MCF 10A (cell line): Measurements from ENCODE around the gene IRF2BP1. TPM values are rescaled to one million over a fixed set of nuclear protein-coding genes. Genes with fewer than 3 reads are reported as not detected.

Source experiments
- BruUV-seq: library from RNA; stranded (reverse); fragments of 400-500 nt; replicated peaks from 2 replicates; lab custom pipeline; 2021; lab: Mats Ljungman, UMichigan
- CTCF ChIA-PET: fragments of 300-600 bp; sonication (Branson Sonifier 250); formaldehyde crosslinking; extraction: SDS; loops from one replicate; lab custom pipeline; 2021; ENCODE audit warnings: antibody characterized with exemption, inconsistent platforms; lab: Yijun Ruan, JAX
- POLR2A ChIA-PET: fragments of 300-600, 350-650 bp; sonication (Branson Sonifier 250); formaldehyde crosslinking; extraction: SDS; loops from one replicate; lab custom pipeline; 2020; ENCODE audit warnings: antibody characterized with exemption, inconsistent platforms; lab: Yijun Ruan, JAX
- DNase-seq: peaks from one replicate; pipeline ENCODE4 v3.0.0-alpha.2; 2018; ENCODE audit not compliant: unreplicated experiment
- H3K27ac Mint-ChIP-seq: one replicate; pipeline ENCODE4 v1.8.0; 2022; ENCODE audit warnings: mild to moderate bottlenecking, low read depth, mixed read lengths; ENCODE audit not compliant: unreplicated experiment
- H3K27me3 Mint-ChIP-seq: one replicate; pipeline ENCODE4 v1.8.0; 2022; ENCODE audit warnings: mixed read lengths; ENCODE audit not compliant: insufficient read depth, unreplicated experiment
- H3K36me3 Mint-ChIP-seq: one replicate; pipeline ENCODE4 v1.8.0; 2022; ENCODE audit warnings: mild to moderate bottlenecking, moderate library complexity, mixed read lengths; ENCODE audit not compliant: insufficient read depth, unreplicated experiment
- H3K4me1 Mint-ChIP-seq: one replicate; pipeline ENCODE4 v1.8.0; 2022; ENCODE audit warnings: mixed read lengths; ENCODE audit not compliant: insufficient read depth, unreplicated experiment
- H3K4me3 Mint-ChIP-seq: one replicate; pipeline ENCODE4 v1.8.0; 2022; ENCODE audit warnings: mild to moderate bottlenecking, moderate library complexity, mixed read lengths; ENCODE audit not compliant: unreplicated experiment
- H3K9me3 Mint-ChIP-seq: one replicate; pipeline ENCODE4 v1.8.0; 2022; ENCODE audit warnings: mixed read lengths; ENCODE audit not compliant: unreplicated experiment
- intact Hi-C: fragments of 100-400 bp; cut with micrococcal nuclease; formaldehyde crosslinking; loops from 2 replicates; pipeline ENCODE4 v1.14.1; 2022
- total RNA-seq: library from RNA; stranded (reverse); gene quantifications from 2 replicates; pipeline ENCODE4 v1.2.3, GENCODE V29; 2022
- TF ChIP-seq, protein P1 (sequence below): fragments of 200-600 bp; IDR thresholded peaks from one replicate; pipeline ENCODE4 v1.8.0; 2022; ENCODE audit warnings: antibody characterized with exemption, mild to moderate bottlenecking; ENCODE audit not compliant: unreplicated experiment

Gene IRF2BP1
- total RNA-seq, 1 experiment from 2014 or later, result 18.1 TPM

DNA sequence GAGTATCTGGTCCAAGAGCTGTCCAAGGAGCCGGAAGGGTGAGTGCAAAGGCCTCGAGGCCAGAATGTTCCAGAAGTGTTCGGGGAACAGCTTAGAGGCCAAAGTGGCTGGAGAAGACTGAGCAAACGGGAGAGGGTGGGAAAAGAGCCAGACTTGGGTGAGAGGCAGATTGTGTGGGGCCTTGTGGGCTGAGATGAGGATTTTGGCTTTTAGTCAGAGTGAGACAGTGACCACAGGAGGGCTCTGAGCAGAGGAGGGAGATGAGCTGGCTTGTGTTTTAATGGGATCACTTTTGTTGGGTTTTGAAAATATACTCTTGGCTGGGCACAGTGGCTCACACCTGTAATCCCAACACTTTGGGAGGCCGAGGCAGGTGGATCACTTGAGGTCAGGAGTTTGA lies 23.0 kb upstream of the IRF2BP1 start:
- H3K9me3 Mint-ChIP-seq, result no peaks in the 10 kb centered on the region
- BruUV-seq, result no TSS peak
- POLR2A ChIA-PET, result no interaction called here
- H3K27ac Mint-ChIP-seq, result no peak overlapping the region
- DNase-seq, result no peak
- no peaks in the 10 kb centered on the region for H3K36me3 Mint-ChIP-seq
- no peaks in the 10 kb centered on the region for H3K27me3 Mint-ChIP-seq
- CTCF ChIA-PET, result interaction anchor here (0.6 kb wide), 1 partner anchor 44 kb away, joined by 3 read pairs; no protein-coding TSS in a partner anchor
- TF ChIP-seq, protein P1, sequence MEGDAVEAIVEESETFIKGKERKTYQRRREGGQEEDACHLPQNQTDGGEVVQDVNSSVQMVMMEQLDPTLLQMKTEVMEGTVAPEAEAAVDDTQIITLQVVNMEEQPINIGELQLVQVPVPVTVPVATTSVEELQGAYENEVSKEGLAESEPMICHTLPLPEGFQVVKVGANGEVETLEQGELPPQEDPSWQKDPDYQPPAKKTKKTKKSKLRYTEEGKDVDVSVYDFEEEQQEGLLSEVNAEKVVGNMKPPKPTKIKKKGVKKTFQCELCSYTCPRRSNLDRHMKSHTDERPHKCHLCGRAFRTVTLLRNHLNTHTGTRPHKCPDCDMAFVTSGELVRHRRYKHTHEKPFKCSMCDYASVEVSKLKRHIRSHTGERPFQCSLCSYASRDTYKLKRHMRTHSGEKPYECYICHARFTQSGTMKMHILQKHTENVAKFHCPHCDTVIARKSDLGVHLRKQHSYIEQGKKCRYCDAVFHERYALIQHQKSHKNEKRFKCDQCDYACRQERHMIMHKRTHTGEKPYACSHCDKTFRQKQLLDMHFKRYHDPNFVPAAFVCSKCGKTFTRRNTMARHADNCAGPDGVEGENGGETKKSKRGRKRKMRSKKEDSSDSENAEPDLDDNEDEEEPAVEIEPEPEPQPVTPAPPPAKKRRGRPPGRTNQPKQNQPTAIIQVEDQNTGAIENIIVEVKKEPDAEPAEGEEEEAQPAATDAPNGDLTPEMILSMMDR, result no peak
- intact Hi-C loops, result no loop called here
- no peaks in the 10 kb centered on the region for H3K4me1 Mint-ChIP-seq
- H3K4me3 Mint-ChIP-seq, result no peak overlapping the region

DNA sequence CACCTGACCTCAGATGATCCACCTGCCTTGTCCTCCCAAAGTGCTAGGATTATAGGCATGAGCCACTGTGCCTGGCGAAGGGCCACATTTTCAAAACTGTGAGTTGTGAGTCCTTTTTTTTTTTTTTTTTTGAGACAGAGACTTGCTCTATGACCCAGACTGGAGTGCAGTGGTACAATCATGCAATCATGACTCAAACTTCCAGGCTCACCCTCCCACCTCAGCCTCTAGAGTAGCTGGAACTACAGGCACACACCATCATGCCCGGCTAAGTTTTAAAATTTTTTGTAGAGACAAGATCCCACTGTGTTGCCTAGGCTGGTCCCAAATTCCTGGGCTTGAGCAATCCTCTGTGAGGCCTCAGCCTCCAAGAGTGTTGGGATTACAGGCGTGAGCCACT lies 20.3 kb upstream of the IRF2BP1 start:
- TF ChIP-seq, protein P1, result no peak
- Mint-ChIP-seq H3K27ac (no peak overlapping the region), H3K36me3 (no peaks in the 10 kb centered on the region), H3K9me3 (no peaks in the 10 kb centered on the region), H3K4me1 (no peaks in the 10 kb centered on the region), H3K27me3 (no peaks in the 10 kb centered on the region), H3K4me3 (no peak overlapping the region)
- ChIA-PET CTCF (no interaction called here), POLR2A (no interaction called here)
- intact Hi-C loops, result no loop called here
- DNase-seq, result peak; percentile 50
- no TSS peak for BruUV-seq

DNA sequence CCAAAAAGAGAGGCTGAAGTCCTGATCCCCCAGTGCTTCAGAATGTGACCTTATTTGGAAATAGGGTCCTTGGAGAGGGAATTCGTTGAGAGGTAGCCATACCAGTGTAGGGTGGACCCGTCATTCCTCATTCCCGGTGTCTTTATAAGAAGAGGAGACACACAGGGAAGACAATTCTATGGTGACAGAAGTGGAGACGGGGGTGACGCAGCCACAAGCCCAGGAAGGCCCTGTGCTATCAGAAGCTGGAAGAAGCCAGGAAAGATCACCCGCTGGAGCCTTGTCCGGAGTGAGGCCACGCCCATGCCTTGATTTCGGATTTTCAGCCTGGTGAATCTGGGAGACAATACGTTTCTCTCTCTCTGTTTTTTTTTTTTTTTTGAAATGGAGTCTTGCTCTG lies 19.1 kb upstream of the IRF2BP1 start:
- no peak overlapping the region for H3K27ac Mint-ChIP-seq
- H3K36me3 Mint-ChIP-seq, result peaks cover 10% of the 10 kb centered on the region
- POLR2A ChIA-PET, result no interaction called here
- peaks cover 4% of the 10 kb centered on the region for H3K4me1 Mint-ChIP-seq
- DNase-seq, result no peak
- H3K27me3 Mint-ChIP-seq, result no peaks in the 10 kb centered on the region
- TF ChIP-seq, protein P1, result no peak
- no peaks in the 10 kb centered on the region for H3K9me3 Mint-ChIP-seq
- CTCF ChIA-PET, result interaction anchor here (0.6 kb wide), 1 partner anchor 20 kb away, joined by 3 read pairs; no protein-coding TSS in a partner anchor
- intact Hi-C loops, result no loop called here
- no peak overlapping the region for H3K4me3 Mint-ChIP-seq
- no TSS peak for BruUV-seq

DNA sequence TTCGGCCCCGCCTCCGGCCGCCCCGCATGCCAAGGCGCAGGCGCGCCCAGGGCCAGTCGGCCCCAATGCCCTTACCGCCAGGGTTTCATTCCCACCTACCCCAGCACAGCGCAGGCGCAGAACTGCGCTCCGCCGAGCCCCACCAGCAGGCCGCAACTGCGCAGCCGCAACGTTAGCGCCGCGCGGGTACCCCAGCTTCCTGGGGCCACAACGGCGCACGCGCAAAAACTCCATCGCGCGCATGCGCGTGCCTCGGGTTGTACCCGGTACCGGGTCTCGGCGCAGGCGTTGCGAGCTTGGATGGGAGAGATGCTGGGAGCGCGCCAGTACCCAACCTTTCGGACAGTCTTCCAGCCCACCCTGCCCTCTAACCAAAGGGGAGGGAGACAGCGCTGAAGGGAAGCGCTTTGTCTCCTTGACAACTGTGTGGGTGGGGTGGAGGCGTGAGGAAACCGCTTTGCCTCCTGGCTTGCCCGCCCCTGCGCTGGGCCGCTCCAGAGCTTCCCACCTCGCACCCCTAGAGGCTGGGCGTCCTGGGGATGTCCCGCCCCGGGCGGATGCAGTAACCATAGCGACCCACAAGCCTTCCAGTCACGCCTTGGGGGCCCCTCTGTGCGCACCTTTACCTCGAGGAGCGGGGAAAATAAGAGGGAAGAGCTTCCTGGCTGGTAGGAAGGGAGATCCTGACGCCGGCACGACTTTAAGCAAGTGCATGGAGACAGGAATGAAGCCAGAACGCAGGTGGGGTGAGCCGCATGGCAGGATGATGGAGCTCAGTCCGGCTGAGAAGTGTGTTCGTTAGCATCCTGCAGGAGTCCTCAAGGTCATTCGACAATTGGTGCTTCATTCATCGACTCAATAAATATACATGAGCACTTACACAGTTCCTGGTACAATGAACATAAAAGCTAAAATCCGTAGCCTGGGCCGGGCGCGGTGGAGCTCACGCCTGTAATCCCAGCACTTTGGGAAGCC lies 17.0 kb upstream of the IRF2BP1 start:
- Mint-ChIP-seq H3K9me3 (no peaks in the 10 kb centered on the region), H3K4me1 (peaks cover 6% of the 10 kb centered on the region), H3K4me3 (peak overlapping the region; percentile 98), H3K27ac (no peak overlapping the region), H3K27me3 (no peaks in the 10 kb centered on the region), H3K36me3 (peaks cover 31% of the 10 kb centered on the region)
- intact Hi-C loops, result no loop called here
- CTCF ChIA-PET, result interaction anchor here (0.6 to 1.9 kb wide), 7 partner anchors 9 to 561 kb away, joined by 3 to 8 read pairs (median 4); no protein-coding TSS in a partner anchor
- no TSS peak for BruUV-seq
- TF ChIP-seq, protein P1, result no peak
- POLR2A ChIA-PET, result interaction anchor here (0.6 to 4.4 kb wide), 17 partner anchors 8 to 759 kb away, joined by 3 to 46 read pairs (median 3); partner anchors contain the start of genes CCDC61, FOXA3, IRF2BP1 and SYMPK
- DNase-seq, result peak; percentile 98
